ENCODE measurements around the gene DSTN. TPM values are rescaled to one million over a fixed set of nuclear protein-coding genes. Genes with fewer than 3 reads are reported as not detected.

The DSTN gene
- polyA plus RNA-seq (ENCODE audit: insufficient read length in 3 of 3) = 100 to 1,000 TPM; 397 to 438 (median 404) TPM

- DNase-seq (ENCODE audit: low read depth in 3 of 3, low spot score in 2 of 3) = peak; percentile 78 to 88 (median 82)
Measured at GRCh38 chr20:17569616-17570346, at the start of gene DSTN. Gene DSTN (plus strand): TSS chr20:17570075. CDS start chr20:17570209, 134 bp downstream.

- DNase-seq (ENCODE audit: low read depth in 3 of 3, low spot score in 2 of 3) = no peak
Measured at GRCh38 chr20:17520583-17520982, 49.3 kb upstream of the DSTN start.

DNA sequence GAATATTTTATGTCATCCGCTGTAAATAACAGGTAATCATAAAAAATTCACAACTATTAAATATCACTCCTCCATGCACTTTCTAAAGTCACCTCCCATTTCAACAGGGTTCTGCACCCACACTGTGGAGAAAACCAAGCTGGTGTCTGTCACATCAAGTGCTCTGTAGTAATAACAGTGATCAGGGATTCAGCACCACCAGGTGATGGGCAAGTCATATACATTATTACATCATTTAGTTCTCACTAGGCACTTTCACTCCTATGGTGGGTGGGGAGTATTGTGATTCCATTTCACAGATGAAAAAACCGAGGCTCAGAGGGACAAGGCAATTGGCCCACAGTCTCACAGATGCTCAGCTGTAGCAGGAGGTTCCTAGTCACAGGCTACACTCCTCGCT lies 47.3 kb upstream of the DSTN start:
- no peak for DNase-seq (ENCODE audit: low read depth in 3 of 3, low spot score in 2 of 3)

DNA sequence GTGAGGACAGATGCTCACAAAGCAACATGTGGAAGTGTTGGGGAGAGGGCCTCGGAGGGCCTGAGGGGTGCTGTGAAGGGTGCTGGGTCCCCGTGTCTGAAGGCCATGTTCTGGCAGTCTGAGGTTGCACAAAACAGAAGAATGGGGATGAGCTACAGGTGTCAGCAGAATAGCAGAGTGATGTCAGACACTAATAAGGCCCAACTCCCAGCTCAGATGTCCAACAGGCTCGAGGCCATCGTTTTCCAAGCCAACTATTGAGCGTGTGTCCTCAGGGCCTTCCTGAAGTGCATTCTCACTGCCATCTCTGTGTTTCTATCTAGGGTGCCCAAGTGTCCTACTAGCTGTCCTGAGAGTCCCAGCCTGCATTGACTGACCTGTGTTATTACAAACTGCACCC lies 46.5 kb upstream of the DSTN start:
- no peak for DNase-seq (ENCODE audit: low read depth in 3 of 3, low spot score in 2 of 3)

- DNase-seq (ENCODE audit: low read depth in 3 of 3, low spot score in 2 of 3) = no peak
Measured at GRCh38 chr20:17524560-17524959, 45.3 kb upstream of the DSTN start.

- no peak for DNase-seq (ENCODE audit: low read depth in 3 of 3, low spot score in 2 of 3)
Measured at GRCh38 chr20:17525132-17525531, 44.7 kb upstream of the DSTN start.

GRCh38 chr20:17525650-17526049 lies 44.2 kb upstream of the DSTN start:
- no peak for DNase-seq (ENCODE audit: low read depth in 3 of 3, low spot score in 2 of 3)

- DNase-seq (ENCODE audit: low read depth in 3 of 3, low spot score in 2 of 3) = no peak
Measured at GRCh38 chr20:17529586-17529985, 40.3 kb upstream of the DSTN start.

DNA sequence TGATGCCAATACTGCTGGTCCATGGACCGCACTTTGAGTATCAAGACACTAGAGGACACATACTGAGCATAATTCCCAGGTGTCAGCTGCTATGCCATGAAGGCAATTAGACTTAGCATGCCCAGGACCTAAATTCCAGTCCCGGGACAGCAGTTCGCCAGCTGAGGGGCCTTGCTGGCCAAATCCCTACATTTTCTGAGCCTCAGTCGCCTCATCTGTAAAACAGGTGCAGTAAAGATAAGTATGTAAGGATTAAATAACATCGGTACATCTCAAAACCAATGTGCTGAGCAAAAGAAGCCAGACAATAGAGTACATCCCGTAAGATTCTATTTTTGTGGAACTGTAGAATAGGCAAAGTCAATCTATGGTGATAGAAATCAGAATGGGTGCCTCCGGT lies 39.7 kb upstream of the DSTN start:
- DNase-seq (ENCODE audit: low read depth in 3 of 3, low spot score in 2 of 3) = no peak

- no peak for DNase-seq (ENCODE audit: low read depth in 3 of 3, low spot score in 2 of 3)
Measured at GRCh38 chr20:17530716-17531664, 38.9 kb upstream of the DSTN start, which contains the start of gene BFSP1. Gene BFSP1 (minus strand): TSS chr20:17531379. CDS start chr20:17531329, 50 bp downstream.

DNA sequence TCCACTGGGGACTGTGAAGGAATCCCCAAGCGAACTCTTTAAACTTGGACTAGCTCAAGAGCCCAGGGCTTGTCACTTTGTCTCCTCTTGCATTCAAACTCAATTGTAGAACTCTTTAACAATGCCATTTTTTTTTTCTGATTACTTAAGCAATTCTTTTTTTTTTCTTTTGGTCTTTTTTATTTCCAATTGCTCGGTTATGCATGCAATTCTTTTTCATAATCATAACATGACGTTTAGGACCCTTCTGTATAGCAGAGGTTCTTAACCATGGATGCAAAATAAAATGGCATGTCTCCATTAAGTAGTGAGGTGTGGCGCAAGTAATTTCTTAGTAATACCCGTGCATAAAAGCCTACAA lies 38.2 kb upstream of the DSTN start:
- DNase-seq (ENCODE audit: low read depth in 3 of 3, low spot score in 2 of 3) = no peak

GRCh38 chr20:17533396-17533795 lies 36.5 kb upstream of the DSTN start:
- DNase-seq (ENCODE audit: low read depth in 3 of 3, low spot score in 2 of 3) = no peak

GRCh38 chr20:17534077-17534476 lies 35.8 kb upstream of the DSTN start:
- DNase-seq (ENCODE audit: low read depth in 3 of 3, low spot score in 2 of 3) = no peak

DNA sequence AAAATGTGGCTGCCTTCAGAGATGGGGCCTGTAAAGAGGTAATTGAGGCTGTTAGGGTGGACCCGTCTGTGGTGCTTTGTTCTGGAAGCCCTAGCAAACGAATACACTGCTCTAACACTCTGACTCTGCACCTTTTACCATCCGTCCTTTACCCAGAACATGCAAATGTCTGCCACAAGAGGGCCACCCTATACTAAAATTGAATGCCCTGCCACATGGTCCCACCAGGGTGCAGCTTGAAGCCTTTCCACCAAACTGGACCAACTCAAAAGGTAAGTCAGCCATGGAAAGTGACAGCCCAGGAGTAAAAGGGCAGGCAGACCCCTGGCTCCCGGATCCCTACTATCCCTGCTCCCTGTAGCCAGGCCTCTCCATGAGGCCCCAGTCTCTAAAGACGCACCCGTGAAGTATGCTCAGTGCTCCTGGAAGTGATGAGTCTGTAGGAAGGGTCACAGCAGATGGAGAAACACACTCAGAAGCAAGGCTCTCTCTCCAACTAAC lies 32.9 kb upstream of the DSTN start:
- peak in 1 of 3 donors; percentile 66 for DNase-seq (ENCODE audit: low read depth in 3 of 3, low spot score in 2 of 3)

GRCh38 chr20:17537959-17538358 lies 31.9 kb upstream of the DSTN start:
- DNase-seq (ENCODE audit: low read depth in 3 of 3, low spot score in 2 of 3) = no peak

DNA sequence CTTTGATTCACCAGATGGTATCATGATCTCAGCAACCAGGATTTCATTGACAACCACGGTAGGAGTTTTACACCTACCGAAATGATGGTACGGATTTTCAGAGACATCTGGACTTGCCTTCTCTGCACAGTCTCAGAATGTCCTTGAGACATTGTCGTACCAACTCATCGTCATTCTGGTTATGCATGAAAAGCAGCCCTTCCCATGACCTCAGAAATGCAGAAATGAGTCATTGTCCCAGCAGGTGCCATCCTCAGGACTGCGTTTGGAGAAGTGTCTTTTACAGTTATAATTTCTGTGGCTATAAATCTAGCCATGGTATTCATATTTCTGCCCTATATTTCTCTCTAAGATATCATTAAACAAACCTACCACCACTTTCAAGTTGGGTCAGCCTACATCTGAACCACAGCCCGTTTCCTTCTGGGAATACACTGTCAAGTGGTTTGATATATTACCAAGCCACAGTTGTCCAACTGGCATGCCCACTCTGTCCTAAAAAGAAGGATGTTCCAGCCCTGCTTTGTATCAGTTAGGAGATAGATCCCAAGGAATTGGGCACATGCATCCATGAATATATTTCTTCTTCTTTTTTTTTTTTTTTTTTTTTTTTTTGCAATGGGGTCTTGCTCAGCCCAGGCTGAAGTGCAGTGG lies 31.2 kb upstream of the DSTN start:
- DNase-seq (ENCODE audit: low read depth in 3 of 3, low spot score in 2 of 3) = no peak

DNA sequence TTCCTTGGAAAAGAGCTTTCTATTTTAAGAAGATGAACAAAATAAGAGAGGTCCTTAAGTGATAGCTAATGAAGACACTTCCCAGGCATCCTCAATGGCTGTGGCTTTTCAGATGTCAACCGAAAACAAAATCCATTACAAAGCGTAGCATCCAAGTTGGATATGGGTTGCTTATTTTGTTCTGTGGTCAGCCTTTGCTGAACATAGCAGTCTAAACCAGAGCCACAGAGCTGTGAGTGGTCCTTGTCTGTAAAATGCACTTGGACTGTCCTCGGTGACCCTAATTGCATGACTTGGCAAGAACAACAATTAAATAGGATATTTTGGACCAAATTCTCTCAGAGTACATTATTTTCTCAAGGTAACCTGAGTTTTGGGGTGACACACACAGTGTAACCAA lies 28.3 kb upstream of the DSTN start:
- no peak for DNase-seq (ENCODE audit: low read depth in 3 of 3, low spot score in 2 of 3)

DNA sequence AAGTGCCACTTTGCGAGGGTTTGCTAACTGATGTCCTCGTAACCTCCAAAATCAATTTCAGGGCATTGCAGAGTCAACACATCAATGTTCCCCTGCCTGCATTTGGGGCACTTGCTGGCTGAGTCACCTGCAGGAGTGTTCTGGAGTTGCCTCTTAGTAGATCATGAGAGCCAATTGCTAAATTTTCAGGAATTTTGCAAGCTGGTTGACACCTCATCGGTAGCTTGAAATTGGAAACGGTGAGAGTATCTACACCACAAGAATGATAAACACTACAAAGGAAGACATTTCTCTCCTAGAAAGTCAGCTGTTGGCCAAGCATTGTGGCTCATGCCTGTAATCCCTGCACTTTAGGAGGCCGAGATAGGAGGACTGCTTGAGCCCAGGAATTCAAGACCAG lies 27.9 kb upstream of the DSTN start:
- no peak for DNase-seq (ENCODE audit: low read depth in 3 of 3, low spot score in 2 of 3)

DNA sequence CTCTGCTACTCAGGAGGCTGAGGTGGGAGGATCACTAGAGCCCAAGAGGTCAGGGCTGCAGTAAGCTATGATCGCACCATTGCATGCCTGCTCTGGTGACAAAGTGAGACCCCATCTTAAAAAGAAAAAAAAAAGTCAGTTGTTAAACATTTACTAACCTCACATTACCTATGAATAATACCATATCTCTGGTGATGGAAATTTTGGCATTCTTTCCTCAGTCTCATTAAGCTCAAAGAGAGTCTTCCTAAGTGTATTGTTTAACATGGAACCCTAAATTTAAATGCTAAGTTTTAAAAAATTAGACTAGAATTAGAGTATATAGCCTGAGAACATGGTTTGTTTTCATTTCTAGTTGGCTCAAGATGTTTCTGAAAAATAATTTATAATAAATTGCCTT lies 27.4 kb upstream of the DSTN start:
- DNase-seq (ENCODE audit: low read depth in 3 of 3, low spot score in 2 of 3) = no peak

DNA sequence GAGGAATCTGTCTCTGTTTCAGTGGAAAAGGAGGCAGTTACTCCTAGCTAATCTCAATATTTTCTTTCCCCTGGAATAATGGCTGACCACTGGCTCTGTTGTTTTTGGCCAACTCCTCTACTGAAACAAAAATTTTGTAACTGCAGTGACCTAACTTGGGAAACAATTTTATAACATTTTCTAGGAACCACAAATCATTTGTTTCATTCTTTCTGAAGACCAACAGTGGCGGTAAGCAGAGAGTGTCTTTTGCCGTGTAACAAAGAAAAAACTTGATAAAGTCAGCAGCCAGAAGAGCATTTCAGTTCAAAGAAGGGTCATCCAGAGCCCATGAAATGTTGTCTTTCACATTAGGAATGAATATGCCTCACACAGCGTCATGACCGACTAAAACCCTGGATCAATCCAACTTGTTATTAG lies 26.9 kb upstream of the DSTN start:
- DNase-seq (ENCODE audit: low read depth in 3 of 3, low spot score in 2 of 3) = peak in 1 of 3 donors; percentile 64

GRCh38 chr20:17543531-17544131 lies 26.2 kb upstream of the DSTN start:
- no peak for DNase-seq (ENCODE audit: low read depth in 3 of 3, low spot score in 2 of 3)
